GM12875 (cell line): ENCODE data around the gene PLPP4.
"Not testable (repeated sequence)": the region's sequence is repeated elsewhere in the genome, so short reads cannot be mapped to it uniquely, and the experiment has no call there.

Source experiments
- H3K4me3 ChIP-seq: one replicate; pipeline ENCODE4 v1.5.1; 2011; ENCODE audit warnings: low read depth, low read length, control low read depth
- CTCF ChIP-seq: IDR thresholded peaks from 2 replicates; pipeline ENCODE4 v1.5.1; 2011; ENCODE audit warnings: low read depth, mild to moderate bottlenecking, control low read depth, inconsistent platforms, low read length, moderate library complexity, borderline replicate concordance; ENCODE audit not compliant: insufficient read depth

PLPP4 gene

GRCh38 chr10:120494313-120494710 is 37.3 kb downstream of the PLPP4 start:
- TF ChIP-seq CTCF: no peak
- no peak overlapping the region for H3K4me3 ChIP-seq

GRCh38 chr10:120495226-120496009 is 38.4 kb downstream of the PLPP4 start:
- H3K4me3 ChIP-seq: no peak overlapping the region
- TF ChIP-seq CTCF: no peak

GRCh38 chr10:120499883-120500282 is 42.9 kb downstream of the PLPP4 start:
- TF ChIP-seq CTCF: no peak
- H3K4me3 ChIP-seq: no peak overlapping the region

- no peak for TF ChIP-seq CTCF
- no peak overlapping the region for H3K4me3 ChIP-seq
Measured at GRCh38 chr10:120503689-120504088, 46.7 kb downstream of the PLPP4 start.

- not testable (repeated sequence) for H3K4me3 ChIP-seq
Measured at GRCh38 chr10:120504227-120504626, 47.2 kb downstream of the PLPP4 start.

- no peak overlapping the region for H3K4me3 ChIP-seq
- no peak for TF ChIP-seq CTCF
Measured at GRCh38 chr10:120505056-120505455, 48.0 kb downstream of the PLPP4 start.

- TF ChIP-seq CTCF: no peak
- no peak overlapping the region for H3K4me3 ChIP-seq
Measured at GRCh38 chr10:120505866-120506265, 48.8 kb downstream of the PLPP4 start.
